Loucy (cell line): ENCODE data around the gene LRRC43.

Experiments
- EZH2phosphoT487 ChIP-seq: fragments of 200-600 bp; IDR thresholded peaks from 2 replicates; pipeline ENCODE4 v1.6.1; 2018; ENCODE audit warnings: antibody characterized with exemption, mild to moderate bottlenecking, moderate library complexity, borderline replicate concordance
- TF ChIP-seq, protein P1 (sequence below): fragments of 200-600 bp; sonication (generic); conservative IDR thresholded peaks from 2 replicates; pipeline ENCODE4 v1.5.1; 2014; ENCODE audit warnings: mild to moderate bottlenecking, antibody characterized with exemption, low read length

DNA sequence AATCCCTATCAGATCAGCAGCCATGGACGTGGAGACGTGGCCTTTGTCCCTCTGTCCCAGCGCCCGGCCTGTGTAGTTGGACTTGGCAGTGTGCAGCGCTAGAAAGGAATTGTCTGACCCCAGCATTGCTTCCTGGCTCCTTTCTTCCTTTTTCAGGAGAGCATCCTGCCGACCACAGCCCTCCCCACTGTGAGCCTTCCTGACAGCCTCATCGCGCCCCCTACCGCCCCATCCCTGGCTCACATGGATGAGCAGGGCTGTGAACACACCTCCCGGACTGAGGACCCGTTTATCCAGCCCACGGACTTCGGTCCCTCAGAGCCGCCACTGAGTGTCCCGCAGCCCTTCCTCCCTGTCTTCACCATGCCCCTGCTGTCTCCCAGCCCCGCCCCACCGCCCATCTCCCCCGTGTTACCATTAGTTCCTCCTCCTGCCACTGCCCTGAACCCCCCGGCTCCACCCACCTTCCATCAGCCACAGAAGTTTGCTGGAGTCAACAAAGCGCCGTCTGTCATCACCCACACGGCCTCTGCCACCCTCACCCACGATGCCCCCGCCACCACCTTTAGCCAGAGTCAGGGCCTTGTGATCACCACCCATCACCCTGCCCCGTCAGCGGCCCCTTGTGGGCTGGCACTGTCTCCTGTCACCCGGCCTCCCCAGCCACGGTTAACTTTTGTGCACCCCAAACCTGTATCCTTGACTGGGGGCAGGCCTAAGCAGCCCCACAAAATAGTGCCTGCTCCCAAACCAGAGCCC is 49.6 kb upstream of the LRRC43 start:
- TF ChIP-seq, protein P1, sequence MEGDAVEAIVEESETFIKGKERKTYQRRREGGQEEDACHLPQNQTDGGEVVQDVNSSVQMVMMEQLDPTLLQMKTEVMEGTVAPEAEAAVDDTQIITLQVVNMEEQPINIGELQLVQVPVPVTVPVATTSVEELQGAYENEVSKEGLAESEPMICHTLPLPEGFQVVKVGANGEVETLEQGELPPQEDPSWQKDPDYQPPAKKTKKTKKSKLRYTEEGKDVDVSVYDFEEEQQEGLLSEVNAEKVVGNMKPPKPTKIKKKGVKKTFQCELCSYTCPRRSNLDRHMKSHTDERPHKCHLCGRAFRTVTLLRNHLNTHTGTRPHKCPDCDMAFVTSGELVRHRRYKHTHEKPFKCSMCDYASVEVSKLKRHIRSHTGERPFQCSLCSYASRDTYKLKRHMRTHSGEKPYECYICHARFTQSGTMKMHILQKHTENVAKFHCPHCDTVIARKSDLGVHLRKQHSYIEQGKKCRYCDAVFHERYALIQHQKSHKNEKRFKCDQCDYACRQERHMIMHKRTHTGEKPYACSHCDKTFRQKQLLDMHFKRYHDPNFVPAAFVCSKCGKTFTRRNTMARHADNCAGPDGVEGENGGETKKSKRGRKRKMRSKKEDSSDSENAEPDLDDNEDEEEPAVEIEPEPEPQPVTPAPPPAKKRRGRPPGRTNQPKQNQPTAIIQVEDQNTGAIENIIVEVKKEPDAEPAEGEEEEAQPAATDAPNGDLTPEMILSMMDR, result no peak
- no peak for TF ChIP-seq EZH2phosphoT487
